Measurements from ENCODE around the gene RRP1. TPM values are rescaled to one million over a fixed set of nuclear protein-coding genes. Genes with fewer than 3 reads are reported as not detected.
A peak's percentile ranks its signal among the peaks of the same experiment; 100 is the strongest.

RRP1 gene
- polyA plus RNA-seq, 3 donors, result 2.7 to 5.7 (median 4.6) TPM

DNA sequence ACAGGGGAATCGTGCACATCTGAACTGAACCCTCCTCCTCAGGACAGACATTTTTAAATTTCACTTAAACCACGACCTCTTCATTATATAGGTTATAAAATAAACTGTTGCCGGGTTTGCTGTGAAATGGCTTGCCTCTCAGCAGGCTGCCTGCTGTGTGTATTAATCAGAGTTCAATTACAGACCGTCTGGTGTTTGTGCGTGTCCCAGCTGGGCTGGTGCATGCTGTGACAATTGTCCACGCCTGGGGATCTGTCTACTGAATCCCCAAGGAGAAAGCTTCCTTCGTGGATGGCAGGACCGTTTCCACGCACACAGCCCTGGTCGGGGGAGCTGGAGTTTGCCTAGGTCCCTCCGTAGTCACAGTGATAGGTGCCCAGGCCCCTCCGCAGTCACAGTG is 62.2 kb downstream of the RRP1 start:
- Histone ChIP-seq H3K9me3 (replicated peaks in 1 of 2; ENCODE audit: control insufficient read depth in 1 of 2, insufficient read depth in 1 of 2, low read length in 2 of 2) (peaks cover 0 to 14% of the 10 kb centered on the region in 2 donors), H3K4me2 (replicated peaks; ENCODE audit: extremely low read depth, low read length, poor library complexity, severe bottlenecking) (no peak overlapping the region), H3K27me3 (ENCODE audit: control insufficient read depth in 2 of 2, insufficient read depth in 2 of 2, low read length in 2 of 2) (no peaks in the 10 kb centered on the region), H3K36me3 (replicated peaks in 1 of 2; ENCODE audit: control insufficient read depth in 1 of 2, insufficient read depth in 2 of 2, low read length in 2 of 2) (no peaks in the 10 kb centered on the region), H3K79me2 (ENCODE audit: insufficient read depth, low read length) (no peaks in the 10 kb centered on the region), H4K20me1 (ENCODE audit: insufficient read depth, low read length) (no peaks in the 10 kb centered on the region), H3K4me1 (ENCODE audit: control insufficient read depth in 1 of 2, insufficient read depth in 2 of 2, low read length in 2 of 2) (peaks cover 44 to 47% of the 10 kb centered on the region in 2 donors), H3K9ac (ENCODE audit: insufficient read depth, low read length, poor library complexity, severe bottlenecking) (no peak overlapping the region), H3K4me3 (replicated peaks in 1 of 3; ENCODE audit: low read depth in 2 of 3, low read length in 3 of 3) (no peak overlapping the region), H3K27ac (ENCODE audit: low read depth in 1 of 2, low read length in 2 of 2) (no peak overlapping the region), H2AFZ (ENCODE audit: insufficient read depth, low read depth, low read length, poor library complexity, severe bottlenecking) (no peak overlapping the region)
- intact Hi-C loops (cut with micrococcal nuclease), result no loop called here
- H3K27ac Mint-ChIP-seq, result peak overlapping the region in 1 of 7 donors; percentile 81
- peaks cover 0 to 4% (median 2%) of the 10 kb centered on the region in 3 donors for H3K27me3 Mint-ChIP-seq (ENCODE audit: low read depth in 3 of 3)
- peaks cover 49% of the 10 kb centered on the region for H3K4me1 Mint-ChIP-seq
- peaks cover 3 to 5% of the 10 kb centered on the region in 2 donors for H3K36me3 Mint-ChIP-seq
- WGBS (ENCODE audit: insufficient coverage), result 96% methylated on average over 10 of the region's 12 CpGs
- no peak for DNase-seq
- peaks cover 11 to 20% (median 16%) of the 10 kb centered on the region in 7 donors for H3K9me3 Mint-ChIP-seq
- TF ChIP-seq CTCF (IDR thresholded peaks at IDR 0.05), result no peak
- no peak overlapping the region for H3K4me3 Mint-ChIP-seq

DNA sequence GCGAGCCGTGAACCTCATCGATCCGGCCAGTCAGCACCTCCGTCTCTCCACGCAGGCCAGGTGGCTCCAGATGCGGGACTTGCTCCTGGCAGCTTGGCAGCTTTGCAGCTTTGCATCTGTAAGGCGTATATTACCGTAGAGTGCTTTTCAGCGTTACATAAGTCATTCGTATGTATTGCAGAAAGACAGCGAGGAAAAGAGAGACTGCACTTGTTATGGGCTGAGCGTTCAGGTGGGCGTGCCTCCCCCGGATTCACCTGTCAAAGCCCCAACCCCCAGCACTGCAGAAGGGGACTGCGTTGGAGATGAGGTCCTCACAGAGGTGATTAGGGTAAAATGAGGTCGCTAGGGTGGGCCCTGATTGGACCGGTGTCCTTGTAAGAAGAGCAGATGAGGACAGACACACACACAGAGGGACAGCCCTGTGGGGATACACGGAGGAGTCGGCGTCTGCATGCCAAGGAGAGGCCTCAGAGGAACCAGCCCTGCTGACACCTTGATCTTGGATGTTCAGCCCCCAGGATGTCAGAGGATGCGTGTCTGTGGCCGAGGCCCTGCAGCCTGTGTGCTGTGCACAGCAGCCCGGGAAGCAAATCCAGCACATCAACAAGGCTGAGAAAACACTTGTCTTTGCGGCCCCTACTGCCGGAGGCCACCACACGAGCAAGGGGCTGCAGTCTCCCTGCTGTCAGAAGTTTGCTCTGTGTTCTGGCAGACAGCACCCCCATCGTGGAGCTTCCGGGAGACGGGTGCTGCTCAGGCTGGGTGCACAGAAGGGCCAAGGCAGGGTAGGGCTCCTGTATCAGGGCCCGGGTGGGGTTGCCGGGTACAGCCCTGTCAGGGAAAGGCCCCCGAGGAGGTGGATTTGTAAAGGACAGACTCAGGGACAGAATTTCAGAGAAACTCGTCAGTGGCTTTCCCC is 64.7 kb downstream of the RRP1 start:
- Histone ChIP-seq H3K4me2 (replicated peaks; ENCODE audit: extremely low read depth, low read length, poor library complexity, severe bottlenecking) (peak overlapping the region; percentile 54), H3K79me2 (ENCODE audit: insufficient read depth, low read length) (no peaks in the 10 kb centered on the region), H3K4me3 (replicated peaks in 1 of 3; ENCODE audit: low read depth in 2 of 3, low read length in 3 of 3) (peak overlapping the region in 1 of 3 experiments; percentile 54), H2AFZ (ENCODE audit: insufficient read depth, low read depth, low read length, poor library complexity, severe bottlenecking) (peak overlapping the region; percentile 60), H4K20me1 (ENCODE audit: insufficient read depth, low read length) (no peaks in the 10 kb centered on the region), H3K9me3 (replicated peaks in 1 of 2; ENCODE audit: control insufficient read depth in 1 of 2, insufficient read depth in 1 of 2, low read length in 2 of 2) (peaks cover 0 to 14% of the 10 kb centered on the region in 2 donors), H3K27ac (ENCODE audit: low read depth in 1 of 2, low read length in 2 of 2) (peak overlapping the region; percentile 75 to 87), H3K36me3 (replicated peaks in 1 of 2; ENCODE audit: control insufficient read depth in 1 of 2, insufficient read depth in 2 of 2, low read length in 2 of 2) (no peaks in the 10 kb centered on the region), H3K9ac (ENCODE audit: insufficient read depth, low read length, poor library complexity, severe bottlenecking) (peak overlapping the region; percentile 12), H3K4me1 (ENCODE audit: control insufficient read depth in 1 of 2, insufficient read depth in 2 of 2, low read length in 2 of 2) (peaks cover 49% of the 10 kb centered on the region in 2 donors), H3K27me3 (ENCODE audit: control insufficient read depth in 2 of 2, insufficient read depth in 2 of 2, low read length in 2 of 2) (no peaks in the 10 kb centered on the region)
- peaks cover 3 to 5% of the 10 kb centered on the region in 2 donors for H3K36me3 Mint-ChIP-seq
- DNase-seq, result no peak
- no peak for TF ChIP-seq CTCF (IDR thresholded peaks at IDR 0.05)
- WGBS (ENCODE audit: insufficient coverage), result 89% methylated on average over 25 of the region's 34 CpGs
- intact Hi-C loops (cut with micrococcal nuclease), result no loop called here
- H3K4me1 Mint-ChIP-seq, result peaks cover 56% of the 10 kb centered on the region
- peaks cover 0 to 4% (median 0%) of the 10 kb centered on the region in 3 donors for H3K27me3 Mint-ChIP-seq (ENCODE audit: low read depth in 3 of 3)
- H3K27ac Mint-ChIP-seq, result peak overlapping the region; percentile 82 to 96 (median 90)
- peaks cover 9 to 17% (median 14%) of the 10 kb centered on the region in 7 donors for H3K9me3 Mint-ChIP-seq
- peak overlapping the region; percentile 58 to 87 for H3K4me3 Mint-ChIP-seq

Small RNA genes within 50 kb of the gene (small RNA-seq; reads per million reads assigned to genes)
- not detected for gene AP001052.1 (ENCODE audit: insufficient read length, low read depth)

Other genes starting within 250 kb of the RRP1 start
- gene HSF2BP, start 130.1 kb upstream of the RRP1 start, polyA plus RNA-seq, result under 1 TPM in 1 of 3 donors, not detected in 2; 0.20 TPM
- 1 to 10 TPM; 3.3 to 6.1 (median 4.5) TPM for gene RRP1B, start 130.0 kb upstream of the RRP1 start, polyA plus RNA-seq
- gene PDXK, start 70.4 kb upstream of the RRP1 start, polyA plus RNA-seq, result 100 to 1,000 TPM; 128 to 214 (median 210) TPM
- gene CSTB, start 13.3 kb upstream of the RRP1 start, polyA plus RNA-seq, result 100 to 1,000 TPM in 2 of 3 donors, 10 to 100 TPM in 1; 73.7 to 120 (median 115) TPM
- 10 to 100 TPM; 24.9 to 49.3 (median 26.2) TPM for gene AGPAT3, start 75.6 kb downstream of the RRP1 start, polyA plus RNA-seq
- 10 to 100 TPM in 1 of 3 donors, 1 to 10 TPM in 2; 5.9 to 40.6 (median 8.6) TPM for gene TRAPPC10, start 222.7 kb downstream of the RRP1 start, polyA plus RNA-seq

Measured in CD14-positive monocyte (primary cell).